ENCODE data around the gene CMTM8. TPM values are rescaled to one million over a fixed set of nuclear protein-coding genes. Genes with fewer than 3 reads are reported as not detected.
"Not testable (repeated sequence)": the region's sequence is repeated elsewhere in the genome, so short reads cannot be mapped to it uniquely, and the experiment has no call there.

The CMTM8 gene, protein sequence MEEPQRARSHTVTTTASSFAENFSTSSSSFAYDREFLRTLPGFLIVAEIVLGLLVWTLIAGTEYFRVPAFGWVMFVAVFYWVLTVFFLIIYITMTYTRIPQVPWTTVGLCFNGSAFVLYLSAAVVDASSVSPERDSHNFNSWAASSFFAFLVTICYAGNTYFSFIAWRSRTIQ
- 0.41 TPM for total RNA-seq

DNA sequence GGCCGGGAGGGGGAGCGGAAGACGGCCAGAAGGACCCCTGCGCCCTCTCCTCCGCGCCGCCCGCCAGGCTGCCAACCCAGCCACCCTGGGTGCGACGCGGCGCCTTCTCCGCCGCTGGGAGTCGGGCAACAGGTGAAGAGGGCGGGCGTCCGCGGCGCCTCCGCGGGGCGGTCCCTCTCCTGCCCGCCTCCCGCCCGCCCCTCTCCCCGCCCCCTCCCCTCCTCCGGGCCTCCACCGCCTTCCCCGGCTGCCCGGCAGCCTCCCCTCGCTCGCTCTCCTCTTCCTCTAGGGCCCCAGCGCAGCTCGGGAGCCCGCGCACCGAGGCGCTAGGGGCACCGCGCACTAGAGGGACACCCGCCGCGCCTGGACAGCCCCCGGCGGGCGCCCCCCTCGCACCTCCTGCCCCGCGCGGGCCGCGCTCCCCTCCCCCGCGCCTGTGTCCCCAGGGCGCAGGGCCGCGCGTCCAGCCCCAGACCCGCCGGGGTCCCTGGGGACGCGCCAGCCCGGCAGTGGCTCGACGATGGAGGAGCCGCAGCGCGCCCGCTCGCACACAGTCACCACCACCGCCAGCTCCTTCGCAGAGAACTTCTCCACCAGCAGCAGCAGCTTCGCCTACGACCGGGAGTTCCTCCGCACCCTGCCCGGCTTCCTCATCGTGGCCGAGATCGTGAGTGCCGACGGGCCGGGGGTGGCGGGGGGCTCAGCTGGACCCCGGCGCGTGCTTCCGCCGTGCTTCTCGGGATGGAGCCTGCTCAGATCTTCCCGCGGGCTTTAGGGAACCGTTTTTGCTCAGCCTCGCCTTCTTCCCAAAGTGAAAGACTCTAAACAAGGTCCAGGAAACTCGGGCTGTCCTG, at the start of gene CMTM8:
Gene CMTM8 (plus strand): TSS at position 228 of the 854 bp plus-strand sequence. CDS start 293 bp downstream, at position 521.
- DNase-seq (ENCODE audit: low spot score in 2 of 2) (peak; percentile 47 to 55), FAIRE-seq (no peak)

DNA sequence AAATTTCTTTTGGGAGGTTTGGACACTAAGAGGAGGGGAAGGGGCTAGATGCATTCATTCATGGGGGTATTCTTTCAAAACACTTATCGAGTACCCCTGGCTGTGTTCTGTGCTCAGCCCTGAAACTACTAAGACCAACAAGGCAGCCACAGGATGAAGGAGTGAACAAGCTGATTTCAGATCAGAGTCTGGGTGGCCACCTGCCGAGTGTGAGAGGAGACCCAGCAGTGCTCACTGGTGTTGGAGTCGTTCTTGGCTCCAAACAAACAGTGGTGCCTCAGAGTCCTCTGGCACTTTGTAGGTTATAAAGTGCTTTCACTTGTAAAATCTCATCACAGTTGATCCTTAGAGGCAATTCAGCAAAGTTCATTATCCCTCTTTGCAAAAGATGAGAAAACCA, 48.8 kb upstream of the CMTM8 start:
- no peak for DNase-seq (ENCODE audit: low spot score in 2 of 2)
- no peak for FAIRE-seq

DNA sequence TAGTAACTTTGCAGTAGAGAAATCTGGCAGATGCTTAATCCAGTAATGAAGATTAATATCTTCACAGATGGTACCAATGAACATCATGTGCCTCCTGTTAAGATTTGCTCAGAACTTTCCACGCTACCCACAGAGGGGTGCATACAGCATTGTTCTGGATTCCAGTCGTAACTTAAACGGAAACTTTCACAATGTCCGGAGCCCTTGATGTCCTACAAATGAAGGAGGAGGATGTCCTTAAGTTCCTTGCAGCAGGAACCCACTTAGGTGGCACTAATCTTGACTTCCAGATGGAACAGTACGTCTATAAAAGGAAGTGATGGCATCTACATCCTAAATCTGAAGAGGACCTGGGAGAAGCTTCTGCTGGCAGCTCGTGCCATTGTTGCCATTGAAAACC, 47.9 kb upstream of the CMTM8 start:
- DNase-seq (ENCODE audit: low spot score in 2 of 2) = not testable (repeated sequence)

DNA sequence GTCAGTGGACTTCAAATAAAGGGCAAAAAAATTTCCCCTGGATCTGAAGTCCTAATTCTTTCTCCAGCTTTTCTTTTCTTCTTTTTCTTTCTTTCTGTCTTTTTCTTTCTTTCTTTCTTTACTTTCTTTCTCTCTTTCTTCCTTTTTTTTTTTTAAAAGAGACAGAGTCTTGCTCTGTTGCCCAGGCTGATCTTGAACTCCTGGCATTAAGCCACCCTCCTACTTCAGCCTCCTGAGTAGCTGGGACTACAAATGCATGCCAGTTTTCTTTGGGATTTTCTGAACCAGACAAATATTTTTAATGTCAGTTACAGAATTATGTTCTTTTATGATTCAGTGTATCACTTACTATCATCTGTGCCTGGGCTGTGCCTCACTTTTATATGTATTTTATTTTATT, 45.4 kb upstream of the CMTM8 start:
- DNase-seq (ENCODE audit: low spot score in 2 of 2) = no peak

More for the DNA sequence above, 47.9 kb upstream of the CMTM8 start:
- not testable (repeated sequence) for FAIRE-seq

DNA sequence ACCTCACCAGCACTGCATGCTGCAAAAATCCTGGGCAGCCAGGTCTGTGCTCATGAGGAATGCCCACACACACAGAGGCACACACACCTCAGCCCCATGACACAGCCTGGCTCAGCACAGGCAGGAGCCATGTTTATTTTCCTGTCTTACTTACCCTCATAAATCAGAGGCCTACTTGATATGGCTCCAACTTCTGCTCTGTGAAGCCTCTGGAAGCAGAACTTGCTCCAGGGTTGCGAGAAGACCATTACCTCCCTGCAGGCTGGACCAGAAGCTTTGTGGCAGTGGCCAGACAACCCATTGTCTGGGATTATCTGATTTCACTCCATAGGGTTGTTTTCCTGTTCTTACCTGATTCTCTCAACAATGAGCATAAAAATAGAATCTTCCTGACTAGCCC, 43.8 kb upstream of the CMTM8 start:
- FAIRE-seq = no peak
- DNase-seq (ENCODE audit: low spot score in 2 of 2) = no peak

More for the DNA sequence above, 45.4 kb upstream of the CMTM8 start:
- no peak for FAIRE-seq

DNA sequence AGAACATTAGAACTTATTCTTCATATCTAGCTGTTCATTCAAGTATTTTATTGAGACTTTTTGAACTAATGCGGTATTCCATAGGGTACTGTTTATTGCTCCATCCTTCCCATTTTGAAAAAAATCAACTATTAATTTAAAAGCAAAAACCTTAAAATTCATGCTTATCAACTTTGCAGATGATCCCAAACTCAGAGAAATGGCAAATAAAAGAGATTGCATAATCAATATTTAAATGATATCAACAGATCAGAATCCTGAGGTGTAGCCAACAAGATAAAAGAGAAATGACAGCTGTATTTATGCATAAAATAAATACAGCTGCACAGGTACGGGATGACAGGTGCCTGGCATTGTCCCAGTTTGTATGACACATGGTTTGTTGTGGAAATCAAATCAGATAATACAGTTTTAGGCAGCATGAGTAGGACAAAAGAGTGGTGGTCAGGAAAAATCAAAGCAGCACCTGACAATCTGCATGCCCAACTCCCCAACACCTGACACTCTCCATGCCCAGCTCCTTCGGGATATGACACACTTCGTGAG, 42.4 kb upstream of the CMTM8 start:
- FAIRE-seq (no peak), DNase-seq (ENCODE audit: low spot score in 2 of 2) (no peak)

DNA sequence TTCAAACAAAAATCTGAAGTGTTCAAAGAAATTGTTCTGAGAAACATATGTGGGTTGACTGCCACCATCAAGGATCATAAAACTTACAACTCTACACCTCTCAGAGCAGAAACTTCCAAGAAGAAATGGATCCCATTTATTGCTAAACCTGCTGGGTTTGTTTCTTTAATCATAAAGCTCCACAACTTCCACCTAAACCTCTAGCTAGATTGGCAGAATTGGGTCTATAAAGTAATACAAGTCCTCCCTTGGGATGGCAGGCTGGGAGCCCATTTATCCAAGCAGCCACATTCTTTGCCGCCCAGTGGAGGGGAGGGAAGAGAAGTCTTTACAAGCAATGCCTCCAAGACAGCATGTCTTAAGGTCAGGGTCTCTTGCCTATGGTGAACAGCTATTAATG, 40.5 kb upstream of the CMTM8 start:
- FAIRE-seq (no peak), DNase-seq (ENCODE audit: low spot score in 2 of 2) (no peak)

DNA sequence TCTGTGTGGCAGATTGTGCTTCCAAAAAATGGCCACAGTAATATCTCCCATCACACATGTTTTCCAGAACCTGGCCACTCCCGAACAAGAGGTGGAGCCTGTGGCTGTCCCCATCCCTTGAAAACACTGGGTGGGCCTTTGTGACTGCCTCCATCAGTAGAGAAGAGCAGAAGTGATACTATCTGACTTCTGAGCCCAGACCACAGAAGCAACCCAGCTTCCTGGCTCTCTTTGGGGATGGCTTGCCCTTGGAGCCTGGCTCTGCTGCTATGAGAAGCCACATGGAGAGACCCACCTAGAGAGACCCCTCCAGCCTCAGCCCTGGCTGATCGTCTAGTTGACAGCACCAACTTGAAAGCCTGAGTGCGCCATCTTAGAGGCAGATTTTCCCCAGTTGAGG, 39.8 kb upstream of the CMTM8 start:
- FAIRE-seq (no peak), DNase-seq (ENCODE audit: low spot score in 2 of 2) (no peak)

DNA sequence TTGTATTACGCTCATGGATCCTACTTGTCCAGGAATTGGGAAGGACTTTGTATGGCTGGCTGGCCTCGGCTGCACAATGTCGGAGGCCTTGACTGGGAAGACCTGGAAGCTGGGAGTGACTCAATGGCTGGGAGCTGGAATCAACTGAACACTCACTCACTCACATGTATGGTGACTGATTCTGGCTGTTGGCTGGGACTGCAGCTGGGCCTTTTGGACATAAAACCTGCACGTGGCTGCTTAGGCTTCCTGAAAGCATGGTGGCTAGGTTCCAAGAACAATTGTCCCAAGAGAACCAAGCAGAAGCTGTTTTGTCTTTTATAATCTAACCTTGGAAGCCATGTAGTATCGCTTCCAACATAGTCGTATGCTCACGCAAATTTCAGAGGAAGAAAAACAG, 38.0 kb upstream of the CMTM8 start:
- DNase-seq (ENCODE audit: low spot score in 2 of 2) (no peak), FAIRE-seq (no peak)

DNA sequence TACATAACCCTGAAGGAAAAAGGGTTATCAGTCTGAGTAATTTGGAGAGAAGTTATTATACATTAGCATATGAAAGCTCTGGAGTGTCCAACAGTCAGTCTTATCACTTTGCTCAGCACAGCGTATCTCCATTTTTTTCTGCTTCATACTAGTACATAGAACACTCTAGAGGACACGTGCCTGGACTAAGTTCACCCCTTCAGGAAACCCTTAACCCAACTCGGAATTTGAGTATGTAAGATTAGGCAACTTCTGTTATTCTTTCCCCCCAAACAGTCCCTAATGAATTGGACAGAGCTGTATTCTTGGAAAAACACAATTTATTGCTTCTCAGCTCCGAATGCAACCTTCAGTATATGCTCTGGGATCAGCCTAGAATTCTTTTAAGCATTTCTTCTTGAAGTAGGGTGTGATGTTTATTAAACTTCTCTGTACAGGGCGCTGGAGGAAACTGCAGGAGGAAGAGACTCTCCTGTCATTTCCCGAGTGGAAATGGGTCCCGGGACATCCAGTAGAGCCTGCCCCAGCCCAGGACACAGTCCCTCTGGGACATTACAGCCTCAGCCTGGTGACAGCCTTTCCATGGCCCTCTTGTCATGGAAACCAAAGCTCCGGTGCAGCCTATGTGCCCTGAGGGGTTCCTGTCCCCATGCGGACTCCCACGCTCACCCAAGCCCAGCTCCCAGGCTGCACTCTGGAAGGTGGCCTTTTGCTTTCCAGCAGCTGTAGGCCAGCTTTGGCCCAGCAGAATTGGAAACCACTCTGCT, 37.3 kb upstream of the CMTM8 start:
- no peak for FAIRE-seq

DNA sequence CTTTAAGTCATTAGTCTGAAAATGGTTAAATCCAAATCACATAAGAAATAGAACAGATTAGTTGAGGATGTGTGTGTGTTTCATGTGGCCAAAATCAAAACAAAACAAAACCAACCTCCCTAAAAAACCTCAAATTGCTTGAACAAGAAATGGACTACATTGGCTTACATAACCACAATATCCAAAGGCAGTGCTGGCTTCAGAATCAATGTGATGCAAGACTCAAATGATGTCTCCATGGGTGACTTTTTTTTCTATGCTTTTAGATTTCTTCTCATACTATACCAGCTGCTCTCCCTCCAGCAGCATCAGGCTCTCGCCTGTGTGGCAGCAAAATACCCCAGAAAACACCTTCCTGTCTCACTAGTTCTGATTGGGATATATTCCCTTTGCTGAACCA, 36.0 kb upstream of the CMTM8 start:
- no peak for DNase-seq (ENCODE audit: low spot score in 2 of 2)
- no peak for FAIRE-seq

More for the DNA sequence above, 37.3 kb upstream of the CMTM8 start:
- no peak for DNase-seq (ENCODE audit: low spot score in 2 of 2)

DNA sequence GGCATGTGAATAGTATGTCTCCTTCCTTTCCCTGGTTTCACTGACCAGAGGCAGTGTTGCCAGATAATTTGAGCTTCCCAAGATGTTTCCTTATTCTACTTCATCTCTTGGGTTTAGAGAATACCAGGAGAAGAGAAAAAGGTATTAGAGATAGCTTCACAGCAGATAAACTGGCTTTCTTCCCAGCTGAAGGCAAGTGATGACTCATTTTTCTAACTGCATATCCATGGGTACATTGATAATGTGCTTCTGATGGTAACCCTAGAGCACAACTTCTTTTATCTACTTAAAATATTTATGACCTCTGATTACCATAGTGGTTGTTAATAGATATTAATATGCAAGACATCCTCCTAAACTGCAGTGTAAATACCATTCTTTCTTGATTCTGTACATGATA, 34.6 kb upstream of the CMTM8 start:
- no peak for FAIRE-seq
- peak in 1 of 2 donors; percentile 6 for DNase-seq (ENCODE audit: low spot score in 2 of 2)

DNA sequence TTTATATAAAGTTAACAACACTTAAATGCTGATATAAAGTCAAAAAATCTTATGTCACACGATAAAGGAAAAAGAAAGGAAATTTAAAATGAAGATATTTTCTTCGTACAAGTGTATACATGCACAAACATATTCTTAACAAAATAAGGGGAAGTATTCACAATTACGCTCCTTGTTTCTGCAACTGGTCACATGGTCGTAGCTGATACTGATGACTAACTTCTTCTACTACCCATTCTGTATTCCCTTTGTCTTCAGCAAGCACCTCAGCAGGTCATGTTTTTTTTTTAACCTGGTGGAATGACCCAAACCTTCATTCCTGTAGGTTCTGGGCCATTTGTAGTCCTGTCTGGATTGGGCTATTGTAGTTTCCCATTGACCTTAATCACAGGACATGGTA, 30.0 kb upstream of the CMTM8 start:
- no peak for FAIRE-seq
- no peak for DNase-seq (ENCODE audit: low spot score in 2 of 2)

DNA sequence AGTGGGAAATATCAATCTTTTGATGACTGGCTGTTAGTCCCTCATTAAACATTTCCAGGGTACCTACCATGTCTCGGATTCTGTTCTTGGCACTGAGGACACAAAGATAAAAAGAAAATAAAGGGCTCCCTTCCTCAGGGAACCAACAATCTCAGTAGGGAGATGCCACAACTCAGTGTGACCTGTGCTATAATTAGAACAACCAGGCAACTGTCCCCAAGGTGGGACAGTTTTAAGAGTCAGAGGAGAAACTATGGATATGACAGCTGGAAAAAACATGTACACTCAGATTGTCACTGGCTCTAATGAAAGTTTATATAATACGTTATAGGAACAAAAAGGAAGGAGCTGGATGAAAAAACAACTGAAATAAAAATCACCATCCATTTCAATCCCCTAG, 23.3 kb upstream of the CMTM8 start:
- FAIRE-seq (no peak), DNase-seq (ENCODE audit: low spot score in 2 of 2) (no peak)

DNA sequence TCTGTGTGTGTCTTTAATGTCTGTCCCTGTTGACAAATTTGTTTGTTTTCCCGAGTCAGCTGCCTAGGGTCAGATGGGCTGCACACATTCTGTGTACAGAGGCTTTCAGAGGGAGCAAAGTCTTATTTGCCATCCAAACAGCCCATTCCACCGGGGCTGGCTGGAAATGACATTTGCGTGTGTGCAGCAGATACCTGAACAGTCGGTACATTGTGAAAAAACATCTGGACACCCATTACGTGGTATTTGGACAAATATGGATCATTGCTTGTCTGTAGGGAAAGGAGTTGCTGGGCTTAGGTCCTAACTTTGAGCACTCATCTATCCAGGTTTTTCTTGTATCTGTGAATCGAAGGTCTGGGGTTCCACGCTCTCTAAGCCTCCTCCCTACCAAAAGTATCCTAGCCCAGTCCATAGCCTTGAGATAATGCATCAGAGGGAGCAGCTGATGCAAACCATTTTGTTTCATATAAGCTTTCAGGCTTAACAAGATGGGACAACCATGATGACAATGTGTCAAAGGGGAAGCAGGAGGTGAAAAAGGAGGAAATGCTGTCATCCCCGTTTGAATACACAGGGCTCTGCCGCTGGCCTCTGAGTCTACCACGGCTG, 22.2 kb upstream of the CMTM8 start:
- no peak for DNase-seq (ENCODE audit: low spot score in 2 of 2)
- no peak for FAIRE-seq

DNA sequence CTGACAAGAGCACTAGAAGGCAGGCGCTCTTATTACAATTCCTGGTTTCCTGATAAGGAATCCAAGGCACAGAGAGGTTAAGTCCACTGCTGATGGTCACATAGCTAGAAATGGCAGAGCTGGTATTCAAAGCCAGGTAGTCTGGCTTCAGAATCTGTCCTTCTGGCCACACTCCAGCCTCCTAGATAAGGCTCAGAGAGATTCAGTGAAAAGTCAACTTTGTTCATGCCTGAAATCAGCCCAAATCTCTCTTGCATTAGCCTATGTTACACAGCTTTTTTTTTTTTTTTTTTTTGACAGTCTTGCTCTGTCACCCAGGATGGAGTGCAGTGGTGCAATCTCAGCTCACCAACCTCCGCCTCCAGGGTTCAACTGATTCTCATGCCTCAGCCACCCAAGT, 21.1 kb upstream of the CMTM8 start:
- FAIRE-seq (no peak), DNase-seq (ENCODE audit: low spot score in 2 of 2) (no peak)

DNA sequence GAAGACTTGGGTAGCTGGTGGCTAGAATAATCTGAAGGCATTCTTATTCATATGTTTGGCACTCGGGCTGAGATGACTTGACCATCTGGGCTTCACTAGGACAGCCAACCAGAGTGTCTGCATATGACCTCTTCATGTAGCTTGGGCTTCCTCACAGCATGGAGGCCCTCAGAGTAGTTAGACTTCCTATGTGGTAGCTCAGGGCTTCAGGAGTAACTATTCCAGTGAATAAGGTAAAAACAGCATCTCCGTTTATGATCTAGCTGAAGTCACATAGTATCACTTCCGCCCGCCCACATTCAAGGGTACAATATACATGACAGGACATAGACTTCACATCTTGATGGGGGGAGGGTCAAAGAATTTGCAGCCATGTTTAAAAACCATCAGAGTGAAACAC, 18.9 kb upstream of the CMTM8 start:
- FAIRE-seq = no peak
- DNase-seq (ENCODE audit: low spot score in 2 of 2) = no peak

DNA sequence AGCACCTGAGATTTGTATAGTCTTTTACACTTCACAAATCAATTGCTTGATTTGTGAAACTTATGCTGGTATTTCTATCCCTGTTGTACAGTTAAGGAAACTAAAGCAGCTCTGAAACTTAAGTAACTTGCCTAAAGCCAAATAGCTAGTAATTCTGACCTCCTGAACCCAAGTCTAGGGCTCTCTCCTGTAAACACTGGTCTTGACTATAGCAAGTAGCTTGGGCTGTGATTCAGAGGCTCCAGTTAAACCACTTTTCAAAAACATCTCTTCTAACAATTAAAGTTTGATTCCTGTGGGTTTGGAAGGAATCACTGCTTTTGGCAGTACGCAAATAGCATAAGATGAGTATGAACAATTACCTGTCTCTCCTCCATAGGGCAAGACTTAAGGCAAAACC, 18.5 kb upstream of the CMTM8 start:
- FAIRE-seq = no peak
- no peak for DNase-seq (ENCODE audit: low spot score in 2 of 2)

DNA sequence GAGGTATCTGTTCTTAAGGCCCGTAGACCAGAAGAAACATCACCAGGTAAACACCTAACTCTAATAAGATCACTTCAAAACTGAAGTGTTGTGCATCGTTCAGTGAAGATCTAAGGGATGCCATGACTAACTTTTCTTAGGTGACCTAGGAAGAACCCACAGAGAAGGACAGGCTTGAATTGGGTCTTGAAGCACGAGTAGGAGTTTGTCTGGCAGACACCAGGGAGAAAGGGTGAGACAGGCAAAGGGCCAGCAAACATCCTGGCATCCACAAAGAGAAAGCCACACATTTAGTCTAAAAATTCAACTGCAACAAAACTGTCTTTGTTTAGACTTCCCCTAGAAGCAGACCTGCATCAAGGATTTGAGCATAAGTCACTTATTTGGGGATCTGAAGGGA, 15.5 kb upstream of the CMTM8 start:
- no peak for FAIRE-seq

DNA sequence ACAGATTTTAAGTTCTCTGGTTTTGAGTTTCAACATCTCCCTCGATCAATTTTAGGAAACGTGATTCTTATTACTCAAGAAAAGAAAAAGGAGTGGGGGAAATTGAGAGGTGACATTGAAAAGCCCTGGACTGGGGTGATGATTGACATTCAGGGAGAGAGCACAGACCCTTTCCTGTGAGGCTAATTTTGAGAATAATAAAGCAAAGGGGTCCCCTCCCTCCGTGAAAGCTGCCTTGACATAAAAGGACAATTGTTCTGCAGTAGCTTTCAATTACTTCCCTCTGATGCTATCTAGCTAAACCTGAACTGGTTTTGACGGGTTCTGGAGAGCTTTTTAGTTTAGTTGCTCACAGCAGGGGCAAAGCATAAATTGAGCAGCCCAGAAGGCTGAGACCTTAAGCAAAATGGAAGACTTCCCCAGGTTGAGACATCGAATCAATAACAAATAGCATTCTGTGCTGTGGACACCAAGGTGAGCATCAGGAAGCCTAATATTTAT, 14.4 kb upstream of the CMTM8 start:
- FAIRE-seq (no peak), DNase-seq (ENCODE audit: low spot score in 2 of 2) (no peak)

More for the DNA sequence above, 15.5 kb upstream of the CMTM8 start:
- no peak for DNase-seq (ENCODE audit: low spot score in 2 of 2)

Data from frontal cortex (tissue), 4 donors.